HG02938 (cell line): ENCODE results near the gene CYB561D2.

Experiments
- ATAC-seq: cut with Tn5 transposase; IDR thresholded peaks from one replicate; pipeline ENCODE4 v1.9.1; 2021; ENCODE audit warnings: mild to moderate bottlenecking, moderate library complexity; ENCODE audit not compliant: unreplicated experiment

The CYB561D2 gene

GRCh38 chr3:50340448-50341329 lies 10.0 kb upstream of the CYB561D2 start, which contains the start of gene RASSF1:
Gene RASSF1, minus strand, starts transcription at chr3:50340836. Its CDS starts 31 bp downstream, at chr3:50340805.
- ATAC-seq: no peak

- ATAC-seq: no peak
Observed at GRCh38 chr3:50341537-50341936, 9.1 kb upstream of the CYB561D2 start.

GRCh38 chr3:50341996-50342650 lies 8.5 kb upstream of the CYB561D2 start:
- ATAC-seq: no peak

- ATAC-seq: no peak
Observed at GRCh38 chr3:50342813-50343633, 7.6 kb upstream of the CYB561D2 start.

GRCh38 chr3:50345008-50345407 lies 5.7 kb upstream of the CYB561D2 start:
- no peak for ATAC-seq

- no peak for ATAC-seq
Observed at GRCh38 chr3:50345586-50346234, 5.0 kb upstream of the CYB561D2 start, which contains the start of gene ZMYND10. Gene ZMYND10, minus strand, starts transcription at chr3:50345732. Its CDS starts 153 bp downstream, at chr3:50345579.

- no peak for ATAC-seq
Observed at GRCh38 chr3:50347187-50347813, 3.4 kb upstream of the CYB561D2 start.

- ATAC-seq: no peak
Observed at GRCh38 chr3:50350213-50350526, 492 bp upstream of the CYB561D2 start.

- no peak for ATAC-seq
Observed at GRCh38 chr3:50351323-50351697, 648 bp downstream of the CYB561D2 start.

- no peak for ATAC-seq
Observed at GRCh38 chr3:50352781-50353180, 2.1 kb downstream of the CYB561D2 start.

- ATAC-seq: no peak
Observed at GRCh38 chr3:50353245-50354004, 2.8 kb downstream of the CYB561D2 start.

GRCh38 chr3:50354186-50354764 lies 3.6 kb downstream of the CYB561D2 start:
- ATAC-seq: no peak

- ATAC-seq: no peak
Observed at GRCh38 chr3:50354850-50355249, 4.2 kb downstream of the CYB561D2 start.

GRCh38 chr3:50355829-50356552 lies 5.3 kb downstream of the CYB561D2 start:
- ATAC-seq: no peak

GRCh38 chr3:50356553-50356952 lies 5.9 kb downstream of the CYB561D2 start:
- no peak for ATAC-seq

GRCh38 chr3:50357481-50357880 lies 6.8 kb downstream of the CYB561D2 start:
- no peak for ATAC-seq

- no peak for ATAC-seq
Observed at GRCh38 chr3:50358355-50358910, 7.8 kb downstream of the CYB561D2 start.
